AG04449 (cell line): ENCODE results near the gene ECM2.
"Not testable (repeated sequence)": the region's sequence is repeated elsewhere in the genome, so short reads cannot be mapped to it uniquely, and the experiment has no call there.

Experiments
- CTCF ChIA-PET: fragments of 350-600 bp; formaldehyde crosslinking; extraction: SDS; loops from one replicate; lab custom pipeline; 2021; ENCODE audit warnings: antibody characterized with exemption; lab: Yijun Ruan, JAX
- POLR2A ChIA-PET: fragments of 400-600, 350-600 bp; formaldehyde crosslinking; extraction: SDS; loops from one replicate; lab custom pipeline; 2020; ENCODE audit warnings: antibody characterized with exemption, inconsistent platforms; lab: Yijun Ruan, JAX
- DNase-seq: peaks from one replicate; pipeline ENCODE4 v3.0.0-alpha.2; 2010; ENCODE audit warnings: low read depth, low spot score
- H3K4me3 ChIP-seq: 2 replicates; pipeline ENCODE4 v1.5.1; 2011; ENCODE audit warnings: low read depth, mild to moderate bottlenecking, control low read depth, low read length
- CTCF ChIP-seq: IDR thresholded peaks from one replicate; pipeline ENCODE4 v1.5.1; 2011; ENCODE audit warnings: mild to moderate bottlenecking, moderate library complexity, low read length, control low read depth, inconsistent platforms; ENCODE audit not compliant: insufficient read depth; ENCODE audit errors: missing control alignments

Gene ECM2

GRCh38 chr9:92535940-92536850 is at the start of gene ECM2:
Gene ECM2, minus strand, starts transcription at chr9:92535990. Its CDS starts 13,124 bp downstream, at chr9:92522866.
- H3K4me3 ChIP-seq = no peak within 1 kb of the TSS
- CTCF ChIA-PET = no interaction called here
- peak; percentile 40 for DNase-seq
- TF ChIP-seq CTCF = no peak
- POLR2A ChIA-PET = no interaction called here

GRCh38 chr9:92576175-92576574 is 40.4 kb upstream of the ECM2 start:
- ChIA-PET POLR2A (no interaction called here), CTCF (no interaction called here)
- no peak for TF ChIP-seq CTCF
- H3K4me3 ChIP-seq = no peak overlapping the region
- no peak for DNase-seq

GRCh38 chr9:92573612-92574011 is 37.8 kb upstream of the ECM2 start:
- H3K4me3 ChIP-seq, POLR2A ChIA-PET, DNase-seq, CTCF ChIA-PET: not testable (repeated sequence)

- DNase-seq, H3K4me3 ChIP-seq, CTCF ChIA-PET, POLR2A ChIA-PET: not testable (repeated sequence)
These were observed 36.1 kb upstream of the ECM2 start for GRCh38 chr9:92571871-92572270.

- no peak overlapping the region for H3K4me3 ChIP-seq
- CTCF ChIA-PET = interaction anchor here (1.2 kb wide), 1 partner anchor 10 kb away, joined by 3 read pairs; no protein-coding TSS in a partner anchor
- POLR2A ChIA-PET = no interaction called here
- no peak for DNase-seq
- no peak for TF ChIP-seq CTCF
These were observed 29.2 kb upstream of the ECM2 start for GRCh38 chr9:92564982-92565381.

GRCh38 chr9:92564504-92564903 is 28.7 kb upstream of the ECM2 start:
- no peak for DNase-seq
- H3K4me3 ChIP-seq = no peak overlapping the region
- TF ChIP-seq CTCF = no peak
- ChIA-PET CTCF (interaction anchor here (1.2 kb wide), 1 partner anchor 10 kb away, joined by 3 read pairs; no protein-coding TSS in a partner anchor), POLR2A (no interaction called here)

- ChIA-PET CTCF (no interaction called here), POLR2A (no interaction called here)
- TF ChIP-seq CTCF = no peak
- no peak for DNase-seq
- H3K4me3 ChIP-seq = no peak overlapping the region
These were observed 27.6 kb upstream of the ECM2 start for GRCh38 chr9:92563116-92564100.
